ENCODE measurements around the gene SEPTIN6.
A peak's percentile ranks its signal among the peaks of the same experiment; 100 is the strongest.

Gene SEPTIN6

DNA sequence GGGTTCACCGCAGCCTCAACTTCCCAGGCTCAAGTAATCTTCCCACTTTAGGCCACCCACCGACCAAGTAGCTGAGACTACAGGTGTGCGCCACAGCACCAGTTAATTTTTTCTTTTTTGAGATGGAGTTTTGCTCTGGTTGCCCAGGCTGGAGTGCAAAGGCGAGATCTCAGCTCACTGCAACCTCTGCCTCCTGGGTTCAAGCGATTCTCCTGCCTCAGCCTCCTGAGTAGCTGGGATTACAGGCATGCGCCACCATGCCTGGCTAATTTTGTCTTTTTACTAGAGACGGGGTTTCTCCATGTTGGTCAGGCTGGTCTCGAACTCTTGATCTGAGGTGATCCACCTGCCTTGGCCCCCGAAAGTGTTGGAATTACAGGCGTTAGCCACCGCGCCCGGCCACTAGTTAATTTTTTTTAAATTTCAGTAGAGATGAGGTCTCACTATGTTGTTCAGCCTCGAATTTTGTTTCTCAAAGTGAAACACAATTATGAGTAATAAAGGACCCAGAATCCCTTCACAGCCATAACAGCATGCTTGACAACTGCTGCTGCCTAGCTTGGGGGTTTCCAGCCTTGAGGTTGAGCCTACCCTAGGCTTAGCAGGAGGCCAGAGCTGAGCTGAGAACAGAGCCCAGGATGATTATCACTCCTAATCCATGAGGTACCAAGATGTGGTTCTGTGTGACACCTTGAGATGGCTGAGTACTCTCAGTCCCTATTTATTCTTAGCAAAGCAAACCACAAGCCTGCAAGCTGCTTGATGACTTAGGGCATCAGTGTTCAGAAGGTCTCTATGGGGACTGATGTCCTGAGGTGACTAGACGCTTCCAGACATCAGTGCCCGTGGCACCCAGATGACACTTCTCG is 45.2 kb downstream of the SEPTIN6 start:
- peak; percentile 65 for DNase-seq

DNA sequence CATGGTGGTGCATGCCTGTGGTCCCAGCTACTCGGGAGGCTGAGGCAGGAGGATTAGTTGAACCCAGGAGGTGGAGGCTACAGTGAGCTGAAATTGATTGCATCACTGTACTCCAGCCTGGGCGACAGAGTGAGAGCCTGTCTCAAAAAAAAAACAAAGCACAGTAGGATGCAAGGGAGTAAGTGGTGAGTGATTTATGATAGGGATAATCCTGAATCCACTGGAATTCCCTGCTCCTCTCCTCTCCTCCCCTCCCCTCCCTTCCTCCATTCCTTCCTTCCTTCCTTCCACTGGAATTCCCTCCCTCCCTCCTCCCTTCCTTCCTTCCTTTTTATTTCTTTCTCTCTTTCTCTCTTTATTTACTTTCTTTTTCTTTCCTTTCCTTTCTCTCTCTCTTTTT is 45.9 kb downstream of the SEPTIN6 start:
- no peak for DNase-seq

DNA sequence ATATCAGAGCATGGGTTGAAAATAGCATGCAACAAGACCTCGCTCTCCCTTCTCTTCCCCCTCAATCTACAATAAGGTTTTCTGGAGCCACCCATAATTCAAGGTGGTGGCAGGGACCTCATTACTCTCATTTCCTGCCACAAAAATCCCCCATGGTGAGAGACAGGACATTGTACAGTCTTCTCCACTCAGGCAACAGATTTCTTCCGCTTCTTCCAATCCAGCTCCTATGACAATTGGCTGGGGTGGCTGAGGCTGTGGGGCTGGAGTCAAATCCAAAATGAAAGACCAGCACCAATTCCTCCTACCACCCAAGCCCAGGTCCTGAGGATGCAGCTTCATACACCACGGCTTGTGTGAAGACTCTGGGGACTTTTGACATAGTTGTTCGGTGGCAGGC is 46.5 kb downstream of the SEPTIN6 start:
- DNase-seq: no peak

DNA sequence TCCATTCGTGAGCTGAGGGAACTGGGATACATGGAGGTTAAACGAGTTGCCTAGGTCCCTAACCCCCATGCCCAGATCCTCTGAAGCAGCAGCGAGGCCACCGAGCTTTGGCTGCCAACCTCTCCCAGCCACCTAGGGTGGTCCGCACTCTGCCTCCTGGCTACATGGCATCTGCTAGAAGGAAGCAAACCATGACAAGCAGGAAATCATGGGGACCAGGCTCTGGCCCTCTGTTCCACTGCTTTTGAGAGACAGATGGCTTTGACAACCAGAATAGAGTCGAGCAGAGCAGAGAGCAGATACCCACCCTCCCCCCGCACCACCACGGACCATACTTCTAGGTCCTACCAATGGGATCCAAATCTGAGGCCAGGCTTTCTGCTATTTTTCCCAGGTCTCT is 49.3 kb downstream of the SEPTIN6 start:
- DNase-seq: no peak
